NCI-H2227 treated with DMSO at 0.1 percent for 48 hours (cell line): ENCODE results near the gene FGD1.

Experiments
- DNase-seq: peaks from one replicate; lab custom pipeline; 2025; lab: John Stamatoyannopoulos, UW

Gene FGD1

GRCh38 chrX:54397113-54397512 is 98.9 kb downstream of the FGD1 start:
- DNase-seq: no peak
